C4-2B (cell line): ENCODE results near the gene UVRAG.
A peak's percentile ranks its signal among the peaks of the same experiment; 100 is the strongest.

ENCODE experiments used
- H3K27ac ChIP-seq: fragments of 450-650 bp; 2 replicates; pipeline ENCODE4 v1.5.1; 2017
- CTCF ChIP-seq: fragments of 450-650 bp; conservative IDR thresholded peaks from 2 replicates; pipeline ENCODE4 v1.5.1; 2017; ENCODE audit warnings: mild to moderate bottlenecking
- ZFX ChIP-seq: fragments of 450-650 bp; IDR thresholded peaks from 2 replicates; pipeline ENCODE4 v1.6.1; 2017

UVRAG gene

GRCh38 chr11:75814677-75815344, at the start of gene UVRAG:
Gene UVRAG (plus strand): TSS chr11:75815210. CDS start chr11:75815408, 198 bp downstream.
- peak within 1 kb of the TSS; percentile 68 for H3K27ac ChIP-seq
- no peak for TF ChIP-seq CTCF

GRCh38 chr11:75766443-75767227, 48.4 kb upstream of the UVRAG start:
- TF ChIP-seq ZFX (no peak), CTCF (no peak)
- H3K27ac ChIP-seq = no peak overlapping the region

- TF ChIP-seq CTCF = no peak
- no peak for TF ChIP-seq ZFX
- no peak overlapping the region for H3K27ac ChIP-seq
Measured at GRCh38 chr11:75767228-75767572, 47.8 kb upstream of the UVRAG start.

GRCh38 chr11:75767793-75768111, 47.3 kb upstream of the UVRAG start:
- peak overlapping the region; percentile 86 for H3K27ac ChIP-seq
- TF ChIP-seq ZFX = no peak
- no peak for TF ChIP-seq CTCF

GRCh38 chr11:75768112-75768908, 46.7 kb upstream of the UVRAG start, which contains the start of gene DGAT2:
Gene DGAT2 (plus strand): TSS chr11:75768778. CDS start chr11:75768992, 214 bp downstream.
- H3K27ac ChIP-seq = peak within 1 kb of the TSS; percentile 86

GRCh38 chr11:75768909-75769771, 45.9 kb upstream of the UVRAG start:
- no peak for TF ChIP-seq CTCF
- no peak for TF ChIP-seq ZFX
- H3K27ac ChIP-seq = peak overlapping the region; percentile 86

More at GRCh38 chr11:75768112-75768908, 46.7 kb upstream of the UVRAG start, which contains the start of gene DGAT2:
- TF ChIP-seq CTCF (peak; percentile 77), ZFX (no peak)
